Mesendoderm (in vitro differentiated cells): ENCODE data around the gene TNFAIP2.
"Not testable (repeated sequence)": the region's sequence is repeated elsewhere in the genome, so short reads cannot be mapped to it uniquely, and the experiment has no call there.

Experiments used
- DNase-seq: peaks from one replicate; pipeline ENCODE4 v3.0.0; 2013
- H2AK5ac ChIP-seq: 2 replicates; pipeline ENCODE4 v1.6.1; 2013; ENCODE audit warnings: low read length, inconsistent platforms
- H2BK120ac ChIP-seq: 2 replicates; pipeline ENCODE4 v1.6.1; 2013; ENCODE audit warnings: low read depth, mild to moderate bottlenecking, low read length, moderate library complexity, mixed read lengths
- H2BK15ac ChIP-seq: replicated peaks from 2 replicates; pipeline ENCODE4 v1.6.1; 2013; ENCODE audit warnings: low read depth, mild to moderate bottlenecking, moderate library complexity
- H2BK5ac ChIP-seq: 2 replicates; pipeline ENCODE4 v1.6.1; 2013; ENCODE audit warnings: low read length, inconsistent platforms
- H3K18ac ChIP-seq: 2 replicates; pipeline ENCODE4 v1.6.1; 2013; ENCODE audit warnings: mild to moderate bottlenecking, low read length, mixed read lengths
- H3K23ac ChIP-seq: one replicate; pipeline ENCODE4 v1.6.1; 2013; ENCODE audit warnings: low read length
- H3K27ac ChIP-seq: 2 replicates; pipeline ENCODE4 v1.5.1; 2013; ENCODE audit warnings: low read depth, mild to moderate bottlenecking, inconsistent platforms, low read length, moderate library complexity
- H3K27me3 ChIP-seq: 2 replicates; pipeline ENCODE4 v1.6.1; 2013; ENCODE audit warnings: low read length, control low read depth, mild to moderate bottlenecking, inconsistent platforms; ENCODE audit not compliant: insufficient read depth, poor library complexity
- H3K36me3 ChIP-seq: 2 replicates; pipeline ENCODE4 v1.6.1; 2013; ENCODE audit warnings: low read length, inconsistent platforms; ENCODE audit not compliant: control insufficient read depth, insufficient read depth
- H3K4ac ChIP-seq: one replicate; pipeline ENCODE4 v1.6.1; 2013; ENCODE audit warnings: low read depth, mild to moderate bottlenecking, low read length, moderate library complexity
- H3K4me1 ChIP-seq: 2 replicates; pipeline ENCODE4 v1.6.1; 2013; ENCODE audit warnings: low read depth, low read length, inconsistent platforms; ENCODE audit not compliant: control insufficient read depth
- H3K4me2 ChIP-seq: 2 replicates; pipeline ENCODE4 v1.6.1; 2013; ENCODE audit warnings: low read length
- H3K4me3 ChIP-seq: 2 replicates; pipeline ENCODE4 v1.5.1; 2013; ENCODE audit warnings: mild to moderate bottlenecking, low read length
- H3K56ac ChIP-seq: one replicate; pipeline ENCODE4 v1.6.1; 2013; ENCODE audit warnings: low read length
- H3K79me1 ChIP-seq: 2 replicates; pipeline ENCODE4 v1.6.1; 2013; ENCODE audit warnings: low read length, inconsistent platforms
- H3K79me2 ChIP-seq: 2 replicates; pipeline ENCODE4 v1.6.1; 2013; ENCODE audit warnings: mild to moderate bottlenecking, low read length; ENCODE audit not compliant: control insufficient read depth, insufficient read depth
- H3K9ac ChIP-seq: 2 replicates; pipeline ENCODE4 v1.6.1; 2013; ENCODE audit warnings: low read length, inconsistent platforms
- H4K5ac ChIP-seq: one replicate; pipeline ENCODE4 v1.6.1; 2013; ENCODE audit warnings: low read length
- H4K8ac ChIP-seq: one replicate; pipeline ENCODE4 v1.6.1; 2013; ENCODE audit warnings: low read depth, mild to moderate bottlenecking, control low read depth, low read length, moderate library complexity
- WGBS: extraction: QIAGEN DNeasy Blood & Tissue Kit; methylation state at CpG from one replicate; pipeline ENCODE4 v1.1.7; 2013; ENCODE audit warnings: low lambda C conversion rate, missing lambda C conversion rate; ENCODE audit not compliant: insufficient coverage; ENCODE audit errors: extremely low coverage; 5-methylcytosine and 5-hydroxymethylcytosine counted together

Gene TNFAIP2

DNA sequence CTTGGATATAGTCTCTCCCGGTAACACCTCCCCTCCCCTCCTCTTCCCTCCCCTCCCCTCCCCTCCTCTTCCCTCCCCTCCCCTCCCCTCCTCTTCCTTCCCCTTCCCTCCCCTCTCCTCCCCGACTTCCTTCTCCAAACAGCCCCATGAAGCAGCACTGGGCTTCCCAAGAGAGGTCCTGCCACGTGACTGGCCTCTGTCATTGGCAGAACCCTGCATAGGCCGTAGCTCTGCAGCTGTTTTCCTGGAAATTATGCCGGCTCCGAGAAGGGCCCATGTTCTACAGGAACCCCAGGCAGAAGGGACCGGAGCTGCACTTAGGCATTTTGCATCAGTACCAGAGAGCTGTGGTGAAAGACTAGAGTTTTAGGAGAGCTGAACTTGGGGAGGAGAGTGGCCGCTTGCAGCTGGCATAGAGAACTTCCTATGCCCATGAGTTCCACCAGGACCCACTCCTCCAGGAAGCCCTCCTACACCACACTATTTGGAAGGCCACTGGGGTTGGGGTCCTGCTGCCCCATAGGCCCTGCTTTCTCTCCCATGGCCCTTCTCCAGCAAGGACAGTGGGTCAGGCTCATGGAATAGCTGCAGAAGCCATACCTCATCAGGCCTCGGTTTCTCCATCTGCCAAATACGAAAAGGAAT is 5.1 kb upstream of the TNFAIP2 start:
- Histone ChIP-seq H3K4ac (no peak overlapping the region), H2BK5ac (no peak overlapping the region), H3K79me2 (no peaks in the 10 kb centered on the region), H3K4me1 (peaks cover 7% of the 10 kb centered on the region), H3K27ac (no peak overlapping the region), H3K4me2 (no peak overlapping the region), H2AK5ac (no peak overlapping the region), H3K36me3 (no peaks in the 10 kb centered on the region), H3K9ac (no peak overlapping the region), H3K23ac (no peak overlapping the region), H2BK15ac (no peak overlapping the region), H4K5ac (no peak overlapping the region), H2BK120ac (no peak overlapping the region), H3K79me1 (no peaks in the 10 kb centered on the region), H3K56ac (peak overlapping the region; percentile 5), H3K4me3 (no peak overlapping the region), H4K8ac (no peak overlapping the region), H3K18ac (no peak overlapping the region), H3K27me3 (no peaks in the 10 kb centered on the region)
- WGBS = no CpG with 5 or more reads among the region's 10 CpGs
- DNase-seq = no peak

DNA sequence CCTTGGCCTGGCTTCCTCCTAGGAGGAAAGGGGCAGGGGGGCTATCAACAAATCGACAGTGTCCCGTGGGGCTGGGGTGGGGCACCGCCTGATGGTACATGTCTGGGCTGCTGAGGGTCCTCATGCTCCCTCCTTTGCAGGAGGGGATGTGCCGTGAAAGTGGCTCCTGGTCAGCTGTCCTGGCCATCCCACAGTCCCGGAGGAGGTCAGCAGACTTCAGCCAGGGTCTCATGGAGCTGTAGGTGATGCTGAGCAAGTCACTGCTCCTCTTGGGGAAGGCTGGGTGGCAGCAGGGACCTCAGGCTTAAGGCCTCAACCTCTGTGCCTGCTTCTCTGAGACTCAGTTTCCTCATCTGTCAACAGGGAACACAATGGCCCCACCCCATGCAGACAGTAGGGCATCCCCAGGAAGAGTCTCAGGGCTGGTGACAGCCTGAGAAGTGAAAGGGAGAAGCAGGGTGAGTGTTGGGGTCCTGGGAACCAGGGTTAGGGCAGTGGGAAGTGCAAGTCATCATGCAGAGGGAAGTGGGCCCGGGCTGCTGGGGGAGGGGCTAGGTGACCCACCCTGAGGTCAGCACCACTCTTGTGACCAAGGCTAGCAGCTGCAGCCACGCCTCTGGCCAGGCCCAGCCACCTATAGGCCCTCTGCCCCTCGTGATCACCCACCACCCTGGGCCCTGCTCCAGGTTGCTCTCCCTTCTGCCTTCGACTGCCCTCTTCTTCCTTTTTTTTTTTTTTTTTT is 4.4 kb upstream of the TNFAIP2 start:
- no peak overlapping the region for H4K5ac ChIP-seq
- no peak overlapping the region for H3K23ac ChIP-seq
- H3K36me3 ChIP-seq = no peaks in the 10 kb centered on the region
- peaks cover 7% of the 10 kb centered on the region for H3K4me1 ChIP-seq
- WGBS = no CpG with 5 or more reads among the region's 9 CpGs
- no peaks in the 10 kb centered on the region for H3K27me3 ChIP-seq
- H3K79me1 ChIP-seq = no peaks in the 10 kb centered on the region
- H3K56ac ChIP-seq = no peak overlapping the region
- no peak overlapping the region for H3K4ac ChIP-seq
- no peak overlapping the region for H3K27ac ChIP-seq
- H3K79me2 ChIP-seq = no peaks in the 10 kb centered on the region
- H3K18ac ChIP-seq = no peak overlapping the region
- H4K8ac ChIP-seq = no peak overlapping the region
- H3K4me2 ChIP-seq = no peak overlapping the region
- H2BK15ac ChIP-seq = no peak overlapping the region
- no peak overlapping the region for H2AK5ac ChIP-seq
- DNase-seq = no peak
- H3K9ac ChIP-seq = no peak overlapping the region
- H2BK5ac ChIP-seq = no peak overlapping the region
- H2BK120ac ChIP-seq = no peak overlapping the region
- no peak overlapping the region for H3K4me3 ChIP-seq

DNA sequence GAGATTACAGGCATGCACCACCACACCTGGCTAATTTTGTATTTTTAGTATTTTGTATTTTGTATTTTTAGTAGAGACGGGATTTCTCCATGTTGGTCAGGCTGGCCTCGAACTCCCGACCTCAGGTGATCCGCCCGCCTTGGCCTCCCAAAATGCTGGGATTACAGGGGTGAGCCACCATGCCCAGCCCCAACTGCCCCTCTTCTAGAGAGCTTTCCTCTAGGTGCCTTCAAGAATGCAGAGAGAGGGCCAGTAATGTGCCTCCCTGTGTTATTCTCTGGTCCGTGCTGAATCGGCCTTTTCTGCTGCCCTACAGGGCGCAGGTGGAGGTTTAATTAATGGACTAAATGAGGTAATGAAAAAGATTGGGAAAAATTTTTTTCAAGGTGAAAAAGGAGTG is 3.7 kb upstream of the TNFAIP2 start:
- not testable (repeated sequence) for H3K56ac ChIP-seq, H3K4ac ChIP-seq, H3K18ac ChIP-seq, H3K27me3 ChIP-seq, H2AK5ac ChIP-seq, H3K23ac ChIP-seq, H3K4me3 ChIP-seq, H2BK15ac ChIP-seq, H4K5ac ChIP-seq, H3K9ac ChIP-seq, H3K4me2 ChIP-seq, H3K36me3 ChIP-seq, H2BK5ac ChIP-seq, H3K79me1 ChIP-seq, H2BK120ac ChIP-seq, H3K79me2 ChIP-seq, H4K8ac ChIP-seq, H3K27ac ChIP-seq, DNase-seq
- peaks cover 10% of the 10 kb centered on the region for H3K4me1 ChIP-seq
- whole genome bisulfite sequencing = no CpG with 5 or more reads among the region's 8 CpGs

DNA sequence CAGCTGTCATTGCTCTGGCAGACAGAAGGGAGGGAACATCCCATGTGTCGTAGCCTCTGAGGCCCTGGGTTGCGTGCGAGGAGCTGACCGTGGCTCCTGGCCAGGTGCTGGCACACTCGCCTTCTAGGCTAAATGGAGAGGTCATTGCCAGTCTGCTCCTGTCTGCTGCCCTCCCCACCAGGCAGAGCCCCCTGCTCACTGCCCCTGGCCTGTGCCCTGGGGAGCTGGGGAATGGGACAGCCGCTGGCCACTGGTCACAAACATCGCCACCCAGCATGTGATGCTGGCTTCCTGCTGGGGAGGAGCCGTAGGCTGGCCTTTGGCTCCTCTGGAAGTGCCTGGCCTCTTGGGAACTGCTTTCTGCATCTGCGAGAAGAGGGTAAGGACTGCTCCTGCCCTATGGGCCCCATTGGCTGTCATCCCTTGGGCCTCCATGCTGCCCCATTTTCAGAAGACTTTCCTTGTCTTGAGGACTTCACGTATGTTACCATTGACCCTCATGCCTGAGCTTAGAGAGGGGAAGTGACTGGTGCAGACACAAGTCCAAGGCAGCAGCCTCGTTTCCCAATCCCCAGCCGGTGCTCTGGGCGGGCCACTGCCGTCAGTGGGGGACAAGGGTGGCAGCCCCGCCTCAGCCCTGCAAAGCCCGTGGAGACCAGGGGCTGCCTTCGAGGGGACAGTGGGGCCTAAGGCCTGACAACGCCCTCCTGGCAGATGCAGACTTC is 2.0 kb upstream of the TNFAIP2 start:
- no peaks in the 10 kb centered on the region for H3K36me3 ChIP-seq
- H3K56ac ChIP-seq = peak overlapping the region; percentile 61
- no CpG with 5 or more reads among the region's 18 CpGs for WGBS
- H4K8ac ChIP-seq = no peak overlapping the region
- no peak overlapping the region for H2AK5ac ChIP-seq
- H4K5ac ChIP-seq = no peak overlapping the region
- peaks cover 1% of the 10 kb centered on the region for H3K79me2 ChIP-seq
- H3K4ac ChIP-seq = no peak overlapping the region
- no peak overlapping the region for H3K18ac ChIP-seq
- H3K4me1 ChIP-seq = peaks cover 10% of the 10 kb centered on the region
- H3K4me3 ChIP-seq = no peak overlapping the region
- no peak overlapping the region for H3K23ac ChIP-seq
- DNase-seq = no peak
- H3K9ac ChIP-seq = peak overlapping the region; percentile 20
- no peak overlapping the region for H2BK5ac ChIP-seq
- H2BK15ac ChIP-seq = no peak overlapping the region
- H2BK120ac ChIP-seq = no peak overlapping the region
- no peaks in the 10 kb centered on the region for H3K27me3 ChIP-seq
- peaks cover 5% of the 10 kb centered on the region for H3K79me1 ChIP-seq
- H3K4me2 ChIP-seq = no peak overlapping the region
- peak overlapping the region; percentile 7 for H3K27ac ChIP-seq

DNA sequence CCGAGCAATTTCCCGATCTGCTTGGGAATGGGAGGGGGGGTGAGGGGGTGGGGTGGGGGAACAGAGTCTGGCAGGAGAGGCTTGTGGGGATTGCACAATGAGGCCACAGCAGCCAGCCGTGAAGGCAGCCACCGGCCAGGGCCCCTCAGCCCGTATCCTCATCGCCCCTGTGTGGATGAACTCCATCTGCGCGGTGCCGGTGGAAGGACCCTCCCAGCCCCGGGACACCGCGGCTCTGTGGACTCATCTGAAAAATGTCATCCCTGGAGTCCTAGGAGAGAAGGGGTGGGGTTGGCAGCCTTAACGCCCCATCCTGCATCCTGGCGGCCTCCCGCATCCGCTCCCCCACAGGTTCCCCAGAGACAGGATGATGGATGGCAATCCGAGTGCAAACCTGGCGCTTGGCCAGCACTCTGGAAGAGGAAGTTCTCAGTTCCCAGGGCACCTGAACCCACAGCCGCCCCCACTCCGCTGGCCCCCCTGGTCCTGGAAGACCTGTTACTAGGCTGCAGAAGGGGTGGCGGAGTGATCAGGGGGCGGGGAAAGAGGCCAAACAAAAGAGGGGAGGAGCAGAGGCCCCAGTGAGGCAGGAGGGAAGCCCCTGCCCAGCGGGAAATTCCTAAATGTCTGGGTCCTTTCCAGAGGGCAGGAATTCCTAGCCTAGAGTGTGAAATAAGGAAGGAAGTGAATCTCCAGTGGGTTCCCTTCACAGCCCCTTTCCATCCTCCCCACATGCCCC is 1.2 kb upstream of the TNFAIP2 start:
- Histone ChIP-seq H4K5ac (no peak overlapping the region), H3K9ac (peak overlapping the region; percentile 83), H3K4me1 (peaks cover 10% of the 10 kb centered on the region), H3K27me3 (no peaks in the 10 kb centered on the region), H3K23ac (peak overlapping the region; percentile 86), H2AK5ac (no peak overlapping the region), H3K27ac (peak overlapping the region; percentile 98), H2BK120ac (no peak overlapping the region), H4K8ac (no peak overlapping the region), H3K4ac (no peak overlapping the region), H3K4me3 (no peak overlapping the region), H3K36me3 (no peaks in the 10 kb centered on the region), H3K79me1 (peaks cover 5% of the 10 kb centered on the region), H3K56ac (peak overlapping the region; percentile 85), H2BK15ac (no peak overlapping the region), H3K79me2 (peaks cover 1% of the 10 kb centered on the region), H3K18ac (peak overlapping the region; percentile 91), H3K4me2 (peak overlapping the region; percentile 53), H2BK5ac (peak overlapping the region; percentile 85)
- DNase-seq = peak; percentile 92
- WGBS = no CpG with 5 or more reads among the region's 23 CpGs
